Activated T-cell treated with anti-CD3 and anti-CD28 coated beads for 4 hours (primary cell): Measurements from ENCODE around the gene SLCO2A1.

Experiments
- DNase-seq: peaks from one replicate; pipeline ENCODE4 v3.0.0-alpha.2; 2020

SLCO2A1 gene

GRCh38 chr3:133880886-133881455, 148.8 kb downstream of the SLCO2A1 start:
- DNase-seq: no peak

- no peak for DNase-seq
These were observed 149.4 kb downstream of the SLCO2A1 start for GRCh38 chr3:133880287-133880686.

GRCh38 chr3:133878518-133878917, 151.2 kb downstream of the SLCO2A1 start:
- DNase-seq: no peak
